Duodenal mucosa (tissue), 2 donors: ENCODE results near the gene WDFY2.

ENCODE experiments used
- H3K27ac ChIP-seq: one replicate; pipeline ENCODE4 v1.7.0; 2013; ENCODE audit warnings: low read depth, low read length
- H3K27me3 ChIP-seq, 2 donors: one replicate each; pipeline ENCODE4 v1.7.0; 2013; ENCODE audit warnings: low read length in 2 of 2, control low read depth in 1 of 2; ENCODE audit not compliant: insufficient read depth in 2 of 2, control insufficient read depth in 1 of 2
- H3K36me3 ChIP-seq, 2 donors: one replicate each; pipeline ENCODE4 v1.7.0; 2013; ENCODE audit warnings: low read length in 2 of 2, control low read depth in 1 of 2; ENCODE audit not compliant: insufficient read depth in 2 of 2, control insufficient read depth in 1 of 2
- H3K4me1 ChIP-seq, 2 donors: one replicate each; pipeline ENCODE4 v1.7.0; 2013; ENCODE audit warnings: low read length in 2 of 2, control low read depth in 1 of 2; ENCODE audit not compliant: insufficient read depth in 2 of 2, control insufficient read depth in 1 of 2
- H3K4me3 ChIP-seq, 2 donors: one replicate each; pipeline ENCODE4 v1.7.0; 2013; ENCODE audit warnings: low read length in 2 of 2, low read depth in 1 of 2
- H3K9ac ChIP-seq, 2 donors: one replicate each; pipeline ENCODE4 v1.7.0; 2013; ENCODE audit warnings: low read length in 2 of 2, low read depth in 1 of 2
- H3K9me3 ChIP-seq, 2 donors: one replicate each; pipeline ENCODE4 v1.7.0; 2013; ENCODE audit warnings: low read length in 2 of 2, control low read depth in 1 of 2; ENCODE audit not compliant: control insufficient read depth in 1 of 2

Gene WDFY2

DNA sequence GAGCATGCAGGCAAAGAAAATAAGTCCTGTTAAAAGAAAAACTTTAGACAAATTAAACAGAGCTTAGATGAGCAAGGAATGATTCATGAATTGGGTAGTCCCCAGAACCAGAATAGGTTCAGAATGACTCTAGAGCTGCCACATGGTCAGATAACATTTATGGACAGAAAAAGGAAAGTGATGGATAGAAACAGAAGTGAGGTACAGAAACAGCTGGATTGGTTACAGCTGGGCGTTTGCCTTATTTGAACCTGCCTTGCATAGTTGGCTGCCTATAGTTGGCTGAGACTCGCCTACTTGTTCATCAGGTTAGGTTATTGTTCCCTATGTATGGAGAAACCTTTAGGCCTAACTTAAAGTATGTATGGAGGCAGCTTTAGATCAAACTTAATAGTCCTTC lies 35.4 kb downstream of the WDFY2 start:
- Histone ChIP-seq H3K9me3 (no peaks in the 10 kb centered on the region), H3K36me3 (no peaks in the 10 kb centered on the region), H3K9ac (no peak overlapping the region), H3K27ac (no peak overlapping the region), H3K4me3 (no peak overlapping the region), H3K27me3 (no peaks in the 10 kb centered on the region), H3K4me1 (no peaks in the 10 kb centered on the region)

GRCh38 chr13:51620165-51620983 lies 36.1 kb downstream of the WDFY2 start:
- Histone ChIP-seq H3K4me1 (no peaks in the 10 kb centered on the region), H3K9ac (no peak overlapping the region), H3K9me3 (no peaks in the 10 kb centered on the region), H3K27ac (no peak overlapping the region), H3K4me3 (no peak overlapping the region), H3K36me3 (no peaks in the 10 kb centered on the region), H3K27me3 (no peaks in the 10 kb centered on the region)

- H3K27ac ChIP-seq, result no peak overlapping the region
- no peaks in the 10 kb centered on the region for H3K36me3 ChIP-seq
- H3K4me1 ChIP-seq, result no peaks in the 10 kb centered on the region
- no peak overlapping the region for H3K9ac ChIP-seq
- H3K4me3 ChIP-seq, result no peak overlapping the region
- no peaks in the 10 kb centered on the region for H3K9me3 ChIP-seq
- H3K27me3 ChIP-seq, result no peaks in the 10 kb centered on the region
These were observed 37.3 kb downstream of the WDFY2 start for GRCh38 chr13:51621602-51622001.

GRCh38 chr13:51623473-51623872 lies 39.2 kb downstream of the WDFY2 start:
- H3K27me3 ChIP-seq, result no peaks in the 10 kb centered on the region
- H3K9me3 ChIP-seq, result no peaks in the 10 kb centered on the region
- no peaks in the 10 kb centered on the region for H3K4me1 ChIP-seq
- no peak overlapping the region for H3K9ac ChIP-seq
- no peak overlapping the region for H3K4me3 ChIP-seq
- no peak overlapping the region for H3K27ac ChIP-seq
- no peaks in the 10 kb centered on the region for H3K36me3 ChIP-seq

GRCh38 chr13:51624207-51624606 lies 39.9 kb downstream of the WDFY2 start:
- no peaks in the 10 kb centered on the region for H3K36me3 ChIP-seq
- H3K27ac ChIP-seq, result no peak overlapping the region
- no peak overlapping the region for H3K9ac ChIP-seq
- no peaks in the 10 kb centered on the region for H3K9me3 ChIP-seq
- H3K4me3 ChIP-seq, result no peak overlapping the region
- H3K4me1 ChIP-seq, result no peaks in the 10 kb centered on the region
- H3K27me3 ChIP-seq, result no peaks in the 10 kb centered on the region

DNA sequence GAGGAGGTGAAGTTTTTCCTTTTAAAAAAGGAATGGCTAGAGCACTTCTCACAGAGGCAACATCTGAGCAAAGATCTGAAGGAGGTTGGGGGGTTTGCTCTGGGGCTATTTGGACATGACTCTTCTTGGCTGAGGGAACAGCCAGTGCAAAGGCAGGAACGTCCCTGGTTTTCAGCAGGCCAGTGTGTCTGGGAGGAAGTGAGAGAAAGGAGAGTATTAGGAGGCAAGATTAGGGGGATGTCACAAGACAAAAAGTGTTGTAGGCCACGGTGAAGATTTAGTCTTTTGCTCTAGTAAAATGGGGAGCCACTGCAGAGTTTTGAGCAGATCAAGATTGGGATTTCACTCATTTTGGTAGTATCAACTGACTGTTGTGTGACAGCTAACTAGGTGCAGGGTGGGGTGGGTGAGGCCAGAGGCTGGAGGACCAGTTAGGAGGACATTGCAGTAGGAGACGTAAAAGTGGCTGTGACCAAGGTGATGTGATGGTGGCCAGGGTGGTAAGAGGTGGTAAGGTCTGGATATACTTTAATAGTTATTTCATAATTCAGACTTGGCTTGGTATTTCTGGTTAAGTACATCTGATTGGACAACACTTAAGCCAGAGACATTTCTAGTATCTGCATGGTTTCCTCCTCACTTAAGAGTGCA lies 40.6 kb downstream of the WDFY2 start:
- H3K36me3 ChIP-seq, result no peaks in the 10 kb centered on the region
- no peak overlapping the region for H3K9ac ChIP-seq
- H3K4me1 ChIP-seq, result no peaks in the 10 kb centered on the region
- H3K4me3 ChIP-seq, result no peak overlapping the region
- no peaks in the 10 kb centered on the region for H3K27me3 ChIP-seq
- H3K9me3 ChIP-seq, result no peaks in the 10 kb centered on the region
- no peak overlapping the region for H3K27ac ChIP-seq

DNA sequence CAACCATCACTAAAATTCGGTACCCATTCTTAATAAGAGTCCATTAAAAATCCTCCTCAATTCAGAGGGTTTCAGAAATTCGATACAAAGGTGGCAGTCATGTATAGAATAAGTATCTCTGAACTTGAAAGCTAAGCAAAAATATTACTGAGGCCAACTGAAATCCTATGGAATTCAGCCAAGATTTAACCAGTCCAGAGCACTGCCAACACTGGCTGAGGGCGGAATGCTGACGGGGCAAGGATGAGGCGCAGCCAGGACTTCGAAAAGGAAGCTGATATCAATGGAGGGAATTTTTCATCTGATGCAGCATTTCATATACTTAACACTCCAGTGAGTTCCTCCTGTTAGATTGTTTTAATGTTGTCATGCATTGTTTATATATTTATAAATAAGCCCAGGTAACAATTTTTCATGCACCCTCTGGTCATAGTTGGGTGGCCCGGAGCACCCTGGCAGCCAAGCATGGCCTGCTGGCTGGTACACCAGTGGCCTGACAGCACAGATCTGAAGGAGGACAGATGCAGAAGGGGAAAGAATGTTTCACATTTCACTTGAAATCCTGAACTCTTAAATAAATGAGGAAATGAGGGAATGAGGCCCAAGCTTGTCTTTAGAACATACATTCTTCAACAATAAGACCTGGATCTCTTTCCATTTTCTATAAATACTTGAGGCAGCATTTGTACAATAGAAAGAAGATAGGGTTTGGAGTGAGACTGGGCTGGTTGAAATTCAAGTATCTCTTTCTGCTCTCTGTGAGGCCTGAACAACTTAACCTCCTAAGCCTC lies 41.5 kb downstream of the WDFY2 start:
- Histone ChIP-seq H3K27me3 (no peaks in the 10 kb centered on the region), H3K9me3 (no peaks in the 10 kb centered on the region), H3K4me3 (no peak overlapping the region), H3K27ac (no peak overlapping the region), H3K4me1 (no peaks in the 10 kb centered on the region), H3K36me3 (no peaks in the 10 kb centered on the region), H3K9ac (no peak overlapping the region)

- Histone ChIP-seq H3K4me1 (no peaks in the 10 kb centered on the region), H3K27ac (no peak overlapping the region)
These were observed 42.5 kb downstream of the WDFY2 start for GRCh38 chr13:51626749-51627148.

DNA sequence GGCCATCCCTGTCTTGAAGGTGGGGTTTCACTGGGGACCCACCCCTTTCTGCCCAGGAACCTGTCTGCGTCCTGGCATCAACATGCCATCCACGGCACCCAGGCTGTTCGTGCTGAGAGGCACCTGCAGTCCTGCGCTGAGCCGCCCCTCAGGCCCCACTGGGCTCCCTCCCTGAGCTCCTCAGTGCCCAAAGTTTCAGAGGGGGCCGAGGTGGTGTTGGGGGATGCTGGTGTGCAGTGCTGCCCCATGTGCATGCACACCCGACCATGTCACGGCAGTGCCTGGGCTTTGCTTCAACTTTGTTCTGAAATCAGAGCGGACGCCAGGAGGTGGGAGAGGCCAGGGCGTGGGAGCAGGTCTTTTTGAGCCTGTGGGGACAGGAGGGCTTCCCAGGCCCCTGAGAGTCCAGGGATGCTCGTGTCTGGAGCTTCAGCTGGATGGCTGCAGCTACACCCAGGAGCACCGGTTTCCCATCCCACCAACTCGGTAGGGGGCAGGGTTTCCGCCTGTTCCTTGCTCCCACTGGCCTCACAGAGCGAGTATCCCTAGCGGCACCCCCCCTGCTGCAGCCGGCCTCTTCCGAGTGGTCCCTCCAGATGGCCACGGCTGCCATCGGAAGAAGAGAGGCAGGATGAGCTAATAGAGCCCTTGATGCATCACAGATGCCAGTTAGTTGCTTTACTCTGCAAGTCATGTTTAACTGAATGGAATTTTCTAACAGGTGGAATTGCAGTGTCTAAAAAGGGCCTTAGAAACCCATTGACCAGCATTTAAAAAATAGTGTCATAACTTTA lies 44.0 kb downstream of the WDFY2 start:
- H3K4me3 ChIP-seq, result no peak overlapping the region
- H3K36me3 ChIP-seq, result no peaks in the 10 kb centered on the region
- H3K9ac ChIP-seq, result no peak overlapping the region
- H3K9me3 ChIP-seq, result no peaks in the 10 kb centered on the region
- no peak overlapping the region for H3K27ac ChIP-seq
- peaks cover 0 to 8% of the 10 kb centered on the region in 2 donors for H3K4me1 ChIP-seq
- H3K27me3 ChIP-seq, result no peaks in the 10 kb centered on the region

More at GRCh38 chr13:51626749-51627148, 42.5 kb downstream of the WDFY2 start:
- H3K36me3 ChIP-seq, result no peaks in the 10 kb centered on the region
- H3K4me3 ChIP-seq, result no peak overlapping the region
- no peaks in the 10 kb centered on the region for H3K9me3 ChIP-seq
- H3K27me3 ChIP-seq, result no peaks in the 10 kb centered on the region
- H3K9ac ChIP-seq, result no peak overlapping the region
